IPS-NIHi7 (cell line): ENCODE measurements around the gene KIFBP.
A peak's percentile ranks its signal among the peaks of the same experiment; 100 is the strongest.
"Not testable (repeated sequence)": the region's sequence is repeated elsewhere in the genome, so short reads cannot be mapped to it uniquely, and the experiment has no call there.

ENCODE experiments used
- DNase-seq: peaks from one replicate; pipeline ENCODE4 v3.0.0; 2012; ENCODE audit warnings: mixed read lengths; ENCODE audit errors: extremely low spot score

The KIFBP gene, protein sequence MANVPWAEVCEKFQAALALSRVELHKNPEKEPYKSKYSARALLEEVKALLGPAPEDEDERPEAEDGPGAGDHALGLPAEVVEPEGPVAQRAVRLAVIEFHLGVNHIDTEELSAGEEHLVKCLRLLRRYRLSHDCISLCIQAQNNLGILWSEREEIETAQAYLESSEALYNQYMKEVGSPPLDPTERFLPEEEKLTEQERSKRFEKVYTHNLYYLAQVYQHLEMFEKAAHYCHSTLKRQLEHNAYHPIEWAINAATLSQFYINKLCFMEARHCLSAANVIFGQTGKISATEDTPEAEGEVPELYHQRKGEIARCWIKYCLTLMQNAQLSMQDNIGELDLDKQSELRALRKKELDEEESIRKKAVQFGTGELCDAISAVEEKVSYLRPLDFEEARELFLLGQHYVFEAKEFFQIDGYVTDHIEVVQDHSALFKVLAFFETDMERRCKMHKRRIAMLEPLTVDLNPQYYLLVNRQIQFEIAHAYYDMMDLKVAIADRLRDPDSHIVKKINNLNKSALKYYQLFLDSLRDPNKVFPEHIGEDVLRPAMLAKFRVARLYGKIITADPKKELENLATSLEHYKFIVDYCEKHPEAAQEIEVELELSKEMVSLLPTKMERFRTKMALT

DNA sequence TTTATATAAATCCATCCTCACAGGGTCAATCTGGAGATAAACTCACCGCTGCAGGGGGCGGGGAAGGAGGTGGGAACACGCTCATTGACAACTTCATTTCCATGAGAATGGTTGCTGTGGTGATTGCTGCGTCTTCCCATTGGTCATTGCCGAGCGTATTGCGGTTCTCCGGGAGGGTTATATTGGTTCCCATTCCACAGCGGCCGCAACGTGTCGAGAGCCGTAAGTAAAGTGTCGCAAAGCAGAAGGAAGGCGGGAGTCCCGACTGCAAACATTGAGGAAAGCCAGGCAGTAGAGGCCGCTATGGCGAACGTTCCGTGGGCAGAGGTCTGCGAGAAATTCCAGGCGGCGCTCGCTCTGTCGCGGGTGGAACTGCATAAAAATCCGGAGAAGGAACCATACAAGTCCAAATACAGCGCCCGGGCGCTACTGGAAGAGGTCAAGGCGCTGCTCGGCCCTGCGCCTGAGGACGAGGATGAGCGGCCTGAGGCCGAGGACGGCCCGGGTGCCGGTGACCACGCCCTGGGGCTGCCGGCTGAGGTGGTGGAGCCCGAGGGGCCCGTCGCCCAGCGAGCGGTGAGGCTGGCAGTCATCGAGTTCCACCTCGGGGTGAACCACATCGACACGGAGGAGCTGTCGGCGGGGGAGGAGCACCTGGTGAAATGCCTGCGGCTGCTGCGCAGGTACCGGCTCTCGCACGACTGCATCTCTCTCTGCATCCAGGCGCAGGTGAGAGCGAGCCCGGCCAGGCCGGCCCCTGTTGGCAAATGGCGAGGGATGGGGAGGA is at the start of gene KIFBP:
Gene KIFBP, plus strand, starts transcription at position 274 of the 787 bp plus-strand sequence. Its CDS starts 30 bp downstream, at position 304.
- DNase-seq: peak; percentile 100

DNA sequence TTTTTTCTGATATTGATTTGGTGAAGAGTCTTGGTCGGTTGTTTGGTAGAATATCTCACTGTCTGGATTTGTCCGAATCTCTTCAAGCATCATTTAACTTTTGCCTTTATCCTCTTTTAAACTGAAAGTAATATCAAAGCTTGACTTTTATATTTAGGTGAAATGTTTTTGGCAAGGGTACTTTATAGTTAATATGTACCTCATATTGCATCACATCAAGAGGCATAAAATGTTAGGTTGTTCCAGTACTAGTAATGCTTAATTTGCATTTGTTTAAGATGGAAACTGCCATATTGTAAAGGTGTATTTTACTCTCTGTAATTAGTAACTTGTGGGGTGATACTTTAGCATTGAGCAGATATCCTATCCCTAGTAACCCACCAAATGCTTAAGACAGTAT is 49.7 kb upstream of the KIFBP start:
- DNase-seq: no peak

DNA sequence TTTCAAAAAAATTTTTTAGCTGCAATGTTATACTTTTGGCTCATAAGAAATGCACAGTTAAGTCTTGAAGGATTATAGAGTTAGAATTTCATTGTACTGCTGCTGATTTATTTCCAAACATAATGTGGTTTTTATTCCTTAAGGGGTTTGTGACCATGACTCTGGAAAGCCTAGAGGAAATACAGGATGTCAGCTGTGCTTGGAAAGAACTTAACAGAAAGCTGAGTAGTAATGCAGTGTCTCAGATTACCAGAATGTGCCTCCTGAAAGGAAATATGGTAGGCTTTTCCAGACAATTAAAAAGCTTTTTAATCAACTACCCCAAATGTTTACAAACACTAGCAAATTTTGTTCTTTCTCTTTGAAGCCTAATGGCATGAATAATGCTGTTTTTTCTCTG is 47.7 kb upstream of the KIFBP start:
- not testable (repeated sequence) for DNase-seq

DNA sequence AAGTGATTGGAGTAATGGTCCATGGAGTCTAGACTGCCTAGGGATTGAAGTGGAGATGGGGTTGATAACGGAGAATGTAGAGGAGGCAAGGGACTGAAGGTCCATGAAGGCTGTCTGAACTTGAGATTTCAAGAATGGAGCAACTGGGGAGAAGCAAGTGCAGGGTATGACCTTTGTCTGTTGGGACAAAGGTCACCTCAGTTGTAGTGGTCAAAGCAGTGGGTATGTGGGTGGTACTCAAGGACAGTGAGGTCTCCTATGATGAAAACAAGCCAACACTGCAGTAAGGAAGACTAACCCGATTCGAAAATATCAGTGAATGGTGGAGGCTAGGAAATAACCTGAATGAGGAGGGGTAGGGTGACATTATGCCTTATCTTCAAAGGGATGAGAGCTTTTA is 38.0 kb upstream of the KIFBP start:
- no peak for DNase-seq

DNA sequence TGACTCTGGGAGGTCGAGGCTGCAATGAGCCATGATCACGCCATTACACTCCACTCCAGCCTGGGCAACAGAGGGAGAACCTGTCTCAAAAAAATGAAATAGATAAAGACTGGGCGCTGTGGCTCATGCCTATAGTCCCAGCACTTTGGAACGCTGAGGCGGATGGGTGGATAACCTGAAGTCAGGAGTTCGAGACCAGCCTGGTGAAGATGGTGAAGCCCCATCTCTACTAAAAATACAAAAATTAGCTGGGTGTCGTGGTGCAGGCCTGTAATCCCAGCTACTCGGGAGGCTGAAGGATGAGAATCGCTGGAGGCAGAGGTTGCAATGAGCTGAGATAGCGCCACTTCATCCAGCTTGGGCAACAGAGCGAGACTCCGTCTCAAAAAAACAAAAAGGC is 33.7 kb upstream of the KIFBP start:
- DNase-seq: no peak

DNA sequence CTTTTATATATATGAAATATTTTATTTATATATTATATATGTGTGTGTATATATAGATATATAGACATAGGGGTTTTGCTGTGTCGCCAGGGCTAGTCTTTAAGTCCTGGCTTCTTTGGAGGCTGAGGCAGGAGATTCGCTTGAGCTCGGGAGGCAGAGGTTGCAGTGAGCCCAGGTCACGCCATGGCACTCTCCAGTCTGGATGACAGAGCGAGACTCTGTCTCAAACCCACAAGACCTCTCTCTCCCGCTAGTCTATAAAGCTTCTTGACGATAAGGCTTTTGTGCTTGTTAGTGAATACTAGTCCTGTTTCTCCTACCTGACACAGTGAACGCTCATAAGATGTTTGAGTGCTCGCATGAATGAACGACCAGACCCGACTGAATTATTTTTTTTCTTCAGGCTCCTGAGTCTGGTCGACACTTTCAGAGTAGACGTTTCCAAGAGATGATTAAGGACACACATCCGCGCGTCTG is 33.2 kb upstream of the KIFBP start:
- peak; percentile 16 for DNase-seq

DNA sequence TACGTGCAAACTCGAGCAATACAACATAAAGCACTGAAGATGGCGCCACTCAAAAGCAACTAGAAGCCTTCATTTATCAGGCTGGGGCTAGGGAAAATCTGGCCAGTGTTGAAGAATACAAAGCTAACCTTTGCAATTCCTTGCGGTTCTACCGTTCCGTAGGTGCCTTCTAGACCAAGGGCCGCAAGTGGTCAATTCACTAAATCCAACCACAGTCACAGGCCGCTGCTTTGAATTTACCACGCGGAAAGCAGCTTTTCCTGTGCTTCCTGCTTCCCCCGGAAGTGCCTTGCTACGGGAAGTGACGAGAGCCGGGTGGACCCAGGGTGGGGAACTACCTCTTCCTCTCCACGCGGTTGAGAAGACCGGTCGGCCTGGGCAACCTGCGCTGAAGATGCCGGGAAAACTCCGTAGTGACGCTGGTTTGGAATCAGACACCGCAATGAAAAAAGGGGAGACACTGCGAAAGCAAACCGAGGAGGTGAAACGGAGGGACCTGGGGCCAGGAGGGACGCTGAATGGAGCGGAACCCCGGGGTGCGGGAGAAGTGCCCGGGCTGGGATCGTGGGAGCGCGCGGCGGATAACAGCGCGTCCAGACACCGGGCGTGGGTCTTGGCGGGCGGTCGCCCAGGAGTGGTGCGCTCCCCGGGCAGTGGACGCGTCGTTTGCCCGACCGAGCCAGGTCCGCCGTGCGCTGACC is 32.6 kb upstream of the KIFBP start, which contains the start of gene DDX21:
Gene DDX21, plus strand, starts transcription at position 339 of the 701 bp plus-strand sequence. Its CDS starts 56 bp downstream, at position 395.
- DNase-seq: peak; percentile 92

DNA sequence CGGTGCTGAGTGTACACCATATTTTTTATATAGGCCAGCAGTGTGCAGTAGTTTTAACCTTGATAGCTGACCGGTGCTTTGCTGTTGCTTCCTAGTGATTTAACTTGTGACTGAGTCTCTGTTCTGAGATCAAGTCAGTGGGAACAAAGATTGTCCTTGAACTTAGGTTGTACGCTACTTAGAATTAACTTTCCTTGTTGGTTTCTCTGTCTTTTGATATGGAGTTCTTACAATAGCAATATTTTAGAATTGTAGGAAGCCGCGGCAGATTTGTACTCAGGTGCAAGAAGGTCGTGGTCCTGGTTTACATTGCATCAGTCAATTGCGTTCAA is 31.4 kb upstream of the KIFBP start:
- DNase-seq: no peak

DNA sequence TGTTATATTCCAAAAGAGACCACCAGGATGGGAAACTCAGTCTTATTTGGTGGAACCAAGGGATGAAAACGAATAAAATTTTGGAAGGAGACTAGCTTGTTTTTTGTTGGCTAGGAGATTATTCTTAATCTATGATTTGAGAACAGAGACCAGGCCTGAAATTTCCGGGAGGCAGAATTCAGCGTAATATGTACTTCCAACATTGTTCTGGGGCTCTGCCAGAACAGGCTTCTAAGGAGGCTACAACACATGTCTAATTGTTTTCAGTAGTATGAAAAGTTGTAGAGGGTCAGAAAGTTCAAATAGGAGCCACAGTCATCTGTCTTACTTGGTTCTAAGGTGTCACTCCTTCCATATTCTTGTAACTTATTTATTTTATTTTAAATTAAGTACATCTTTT is 30.9 kb upstream of the KIFBP start:
- DNase-seq: no peak

DNA sequence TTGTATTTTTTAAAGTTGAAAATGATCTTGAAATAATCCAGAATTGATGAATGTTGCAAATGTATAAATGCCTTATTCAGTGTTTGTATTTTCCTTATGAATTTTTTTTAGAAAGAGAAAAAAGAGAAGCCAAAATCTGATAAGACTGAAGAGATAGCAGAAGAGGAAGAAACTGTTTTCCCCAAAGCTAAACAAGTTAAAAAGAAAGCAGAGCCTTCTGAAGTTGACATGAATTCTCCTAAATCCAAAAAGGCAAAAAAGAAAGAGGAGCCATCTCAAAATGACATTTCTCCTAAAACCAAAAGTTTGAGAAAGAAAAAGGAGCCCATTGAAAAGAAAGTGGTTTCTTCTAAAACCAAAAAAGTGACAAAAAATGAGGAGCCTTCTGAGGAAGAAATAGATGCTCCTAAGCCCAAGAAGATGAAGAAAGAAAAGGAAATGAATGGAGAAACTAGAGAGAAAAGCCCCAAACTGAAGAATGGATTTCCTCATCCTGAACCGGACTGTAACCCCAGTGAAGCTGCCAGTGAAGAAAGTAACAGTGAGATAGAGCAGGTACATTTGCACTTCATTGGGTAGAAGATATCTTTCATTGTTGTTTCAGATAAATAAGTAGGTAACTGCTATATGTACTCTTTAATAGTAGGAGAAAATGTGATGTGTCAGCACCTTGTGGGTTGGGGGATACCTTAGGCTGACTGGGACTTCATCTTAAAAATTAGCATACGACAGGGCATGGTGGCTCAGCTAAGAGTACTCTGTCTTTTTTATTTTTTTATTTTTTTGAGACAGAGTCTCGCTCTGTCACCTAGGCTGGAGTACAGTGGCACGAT is 28.7 kb upstream of the KIFBP start:
- DNase-seq: no peak

DNA sequence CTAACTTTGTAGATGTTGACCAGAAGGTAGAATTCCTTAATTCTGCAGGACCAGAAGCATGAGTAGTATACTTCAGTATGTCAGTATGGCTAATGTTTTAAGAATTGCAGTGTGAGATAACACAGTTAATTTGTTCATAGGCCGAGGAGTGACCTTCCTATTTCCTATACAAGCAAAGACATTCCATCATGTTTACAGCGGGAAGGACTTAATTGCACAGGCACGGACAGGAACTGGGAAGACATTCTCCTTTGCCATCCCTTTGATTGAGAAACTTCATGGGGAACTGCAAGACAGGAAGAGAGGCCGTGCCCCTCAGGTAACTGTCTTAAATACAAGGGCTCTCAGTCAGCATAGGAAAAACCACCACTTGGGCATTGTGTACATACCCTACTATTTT is 25.5 kb upstream of the KIFBP start:
- DNase-seq: no peak

DNA sequence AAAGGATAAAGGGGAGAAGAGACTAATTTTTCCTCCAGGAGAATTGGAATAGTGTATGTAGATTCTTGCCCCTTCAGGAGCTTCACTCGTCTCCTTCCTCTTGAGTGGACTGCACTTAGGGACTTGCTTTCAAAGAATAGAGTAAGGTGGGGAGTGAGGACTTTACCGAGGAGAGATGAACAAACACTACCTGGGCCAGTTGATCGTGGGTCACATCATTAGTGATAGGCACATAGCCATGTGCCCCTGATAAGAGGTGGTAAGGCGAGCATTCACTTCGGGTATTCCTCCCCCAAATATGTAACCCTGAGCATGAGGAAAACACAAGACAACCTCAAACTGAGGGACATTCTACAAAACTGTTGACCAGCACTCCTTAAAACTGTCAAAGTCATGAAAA is 14.6 kb upstream of the KIFBP start:
- no peak for DNase-seq

DNA sequence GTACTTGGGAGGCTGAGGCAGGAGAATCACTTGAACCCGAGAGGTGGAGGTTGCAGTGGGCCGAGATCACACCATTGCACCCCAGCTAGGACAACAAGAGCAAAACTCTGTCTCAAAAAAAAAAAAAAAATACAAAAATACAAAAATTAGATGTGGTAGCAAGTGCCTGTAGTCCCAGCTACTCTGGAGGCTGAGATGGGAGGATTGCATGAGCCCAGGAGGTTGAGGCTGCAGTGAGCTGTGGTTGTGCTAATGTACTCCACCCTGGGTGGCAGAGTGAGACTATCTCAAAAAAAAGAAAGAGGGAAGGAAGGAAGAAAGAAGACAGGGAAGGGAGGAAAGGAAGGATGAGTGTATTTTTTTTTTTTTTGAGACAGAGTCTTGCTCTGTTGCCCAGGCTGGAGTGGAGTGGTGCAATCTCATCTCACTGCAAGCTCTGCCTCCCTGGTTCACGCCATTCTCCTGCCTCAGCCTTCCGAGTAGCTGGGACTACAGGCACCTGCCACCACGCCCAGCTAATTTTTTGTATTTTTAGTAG is 12.6 kb upstream of the KIFBP start:
- not testable (repeated sequence) for DNase-seq

DNA sequence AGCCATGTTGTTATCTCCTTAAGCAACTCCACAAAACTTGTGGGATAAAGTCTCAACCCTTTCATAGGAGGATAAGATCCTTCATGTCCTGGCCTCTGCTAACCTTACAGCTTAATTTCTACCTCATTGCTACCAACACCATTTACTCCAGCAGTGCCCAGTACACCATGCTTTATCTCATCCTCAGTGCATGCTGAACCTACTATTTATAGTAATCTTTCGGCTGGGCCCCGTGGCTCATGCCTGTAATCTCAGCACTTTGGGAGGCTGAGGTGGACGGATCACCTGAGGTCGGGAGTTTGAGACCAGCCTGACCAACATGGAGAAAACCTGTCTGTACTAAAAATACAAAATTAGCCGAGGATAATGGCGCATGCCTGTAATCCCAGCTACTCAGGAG is 8.9 kb upstream of the KIFBP start:
- not testable (repeated sequence) for DNase-seq

DNA sequence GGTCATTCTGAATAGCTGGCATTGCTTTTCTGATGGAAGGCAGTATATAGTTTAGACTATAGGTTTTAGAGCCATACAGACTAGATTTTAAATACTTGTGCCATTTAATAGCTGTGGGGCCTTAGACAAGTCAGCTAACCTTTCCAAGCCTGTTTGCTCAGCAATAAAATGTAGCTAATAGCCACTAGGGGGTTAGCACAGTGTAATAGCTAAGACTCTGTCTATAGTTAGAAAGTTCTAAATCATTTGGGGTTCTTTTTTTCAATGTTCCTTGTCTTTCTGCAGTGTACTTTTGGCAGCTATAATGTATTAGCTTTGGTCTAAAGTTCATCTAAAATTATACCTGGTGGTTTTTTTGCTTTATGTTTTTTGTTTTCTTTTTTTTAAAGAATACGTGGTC is 7.5 kb upstream of the KIFBP start:
- no peak for DNase-seq

DNA sequence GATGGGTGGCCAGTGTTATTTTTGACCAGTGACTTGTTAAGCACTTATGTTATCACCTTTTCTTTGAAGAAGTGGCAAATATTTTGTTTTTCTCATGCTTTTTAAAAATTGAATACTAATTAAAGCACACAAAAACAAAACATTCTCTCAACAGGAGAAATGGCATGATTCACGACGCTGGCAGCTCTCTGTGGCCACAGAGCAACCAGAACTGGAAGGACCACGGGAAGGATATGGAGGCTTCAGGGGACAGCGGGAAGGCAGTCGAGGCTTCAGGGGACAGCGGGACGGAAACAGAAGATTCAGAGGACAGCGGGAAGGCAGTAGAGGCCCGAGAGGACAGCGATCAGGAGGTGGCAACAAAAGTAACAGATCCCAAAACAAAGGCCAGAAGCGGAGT is 6.2 kb upstream of the KIFBP start:
- DNase-seq: no peak

DNA sequence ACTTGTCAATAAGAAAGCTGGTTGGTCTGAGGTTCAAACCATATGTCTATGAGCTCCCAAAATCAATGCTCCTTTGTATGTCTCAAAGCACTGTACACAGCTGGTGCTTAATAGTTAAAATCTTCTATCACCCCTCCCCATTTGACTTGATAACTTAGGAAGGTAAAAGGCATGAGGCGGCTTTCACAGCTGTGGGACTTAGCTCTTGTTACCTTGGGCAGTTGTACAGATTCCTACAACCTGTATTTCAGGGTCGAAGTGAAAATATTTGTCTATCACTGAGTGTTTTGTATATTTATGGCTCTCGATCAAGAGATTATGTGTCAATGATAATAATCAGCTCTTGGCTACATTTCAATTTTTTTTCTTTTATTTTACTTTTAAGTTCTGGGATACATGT is 992 bp upstream of the KIFBP start:
- DNase-seq: no peak

DNA sequence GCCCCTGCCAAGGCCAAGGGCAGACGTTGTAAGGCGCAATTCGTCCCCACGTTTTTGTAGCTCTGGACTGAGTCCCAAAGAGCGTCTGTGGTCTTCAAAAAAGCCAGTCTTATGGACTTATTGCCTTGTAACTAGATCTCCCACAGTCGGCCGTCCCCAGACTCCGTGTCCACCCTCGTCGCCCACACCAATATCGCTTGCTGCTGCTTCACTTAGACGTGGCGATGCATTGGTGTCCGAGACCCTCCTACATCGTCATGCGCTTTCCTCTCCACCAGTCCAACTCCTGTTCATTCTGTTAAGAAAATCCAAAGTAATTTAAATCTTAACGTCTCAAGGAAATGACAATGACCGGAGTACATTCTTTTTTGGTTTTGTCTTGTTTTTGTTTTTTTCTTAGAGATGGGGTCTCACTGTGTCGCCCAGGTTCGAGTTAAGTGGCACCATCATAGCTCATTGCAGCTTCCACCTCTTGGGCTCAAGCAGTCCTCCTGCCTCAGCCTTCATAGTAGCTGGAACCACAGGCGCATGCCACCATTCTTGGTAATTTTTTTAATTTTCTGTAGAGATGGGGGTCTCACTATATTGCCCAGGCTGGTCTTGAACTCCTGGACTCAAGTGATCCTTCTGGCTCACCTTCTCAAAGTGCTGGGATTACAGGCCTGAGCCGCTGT is 851 bp downstream of the KIFBP start:
- DNase-seq: no peak

DNA sequence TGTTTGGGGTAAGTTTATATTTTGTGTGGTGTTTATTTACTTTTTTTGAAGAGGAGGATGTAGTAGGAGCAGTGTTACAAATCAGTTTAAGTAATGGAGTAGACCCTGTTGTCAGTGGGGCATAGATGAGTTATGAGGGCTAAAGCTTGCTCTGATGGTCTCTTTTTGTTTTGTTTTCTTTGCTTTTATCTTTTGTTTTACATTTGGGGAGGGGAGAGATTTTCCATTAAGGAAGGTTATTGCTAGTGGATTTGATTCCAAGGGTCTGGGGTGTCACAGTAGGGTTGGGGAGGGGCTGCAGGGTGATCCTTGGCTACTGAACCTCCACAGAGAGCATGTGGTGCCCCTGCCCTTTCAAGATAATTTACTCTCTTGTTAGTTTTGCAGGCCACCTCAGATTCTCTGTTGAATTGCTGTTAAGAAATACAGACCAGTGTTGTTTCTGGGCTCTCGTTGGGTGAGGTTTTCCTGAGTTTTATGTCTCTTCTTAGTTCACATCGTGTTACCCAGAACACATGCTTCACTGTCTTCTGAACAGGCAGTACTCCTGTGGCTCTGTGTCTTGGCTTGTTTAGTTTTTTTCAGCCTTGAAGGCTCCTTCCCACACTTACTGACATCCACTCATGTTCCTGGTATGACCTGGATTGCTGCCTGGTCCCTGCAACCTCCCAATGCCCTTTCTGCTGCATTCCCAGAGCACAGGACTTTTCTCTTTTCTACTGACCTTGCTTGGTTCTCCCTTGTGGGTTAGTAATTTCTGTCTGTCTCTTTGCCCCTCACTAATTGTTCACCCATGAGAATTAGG is 4.2 kb downstream of the KIFBP start:
- DNase-seq: no peak
